ENCODE results near the gene TRDMT1.

- no peak for TF ChIP-seq CTCF (IDR thresholded peaks at IDR 0.05)
- TF ChIP-seq POLR2A (IDR thresholded peaks at IDR 0.05), result no peak
Measured at GRCh38 chr10:17241611-17242333, 40.3 kb upstream of the TRDMT1 start.

Data from testis (tissue), 2 donors.